ENCODE data around the gene SLC16A6. TPM values are rescaled to one million over a fixed set of nuclear protein-coding genes. Genes with fewer than 3 reads are reported as not detected.
A peak's percentile ranks its signal among the peaks of the same experiment; 100 is the strongest.

Gene SLC16A6
- total RNA-seq, 1 experiment from 2014 or later = 0.22 TPM

DNA sequence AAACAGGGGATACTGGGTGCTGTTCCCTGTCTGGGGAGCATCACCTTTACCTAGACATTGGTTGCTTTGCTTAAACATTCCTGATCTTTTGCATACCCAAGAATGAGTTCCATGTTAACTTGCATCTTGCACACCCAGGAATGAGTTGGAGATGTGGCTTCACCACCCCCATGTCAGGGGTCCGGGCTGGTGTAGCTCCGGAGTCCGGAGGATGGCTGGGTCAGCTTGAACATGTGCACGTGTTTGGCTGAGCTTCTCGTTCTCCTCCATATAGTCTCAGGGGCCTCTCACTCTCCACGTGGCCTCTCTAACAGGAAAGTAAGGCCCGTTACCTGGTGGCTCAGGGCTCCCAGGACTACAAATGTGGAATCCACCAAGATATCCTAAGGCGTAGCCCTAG is 61.3 kb downstream of the SLC16A6 start:
- ATAC-seq = no peak
- CTCF ChIA-PET = interaction anchor here (1.2 kb wide), 1 partner anchor 18 kb away, joined by 3 read pairs; the partner anchor contains the start of gene AMZ2
- H3K9me3 Mint-ChIP-seq = no peaks in the 10 kb centered on the region
- peaks cover 3% of the 10 kb centered on the region for H3K36me3 Mint-ChIP-seq
- H3K27ac Mint-ChIP-seq = 0 out of 2 replicates have a peak overlapping the region, but pooled peaks have one; percentile 30
- DNase-seq (ENCODE audit: low spot score) = no peak
- H3K27me3 Mint-ChIP-seq (ENCODE audit: low read depth) = no peaks in the 10 kb centered on the region
- TF ChIP-seq CREM (CRISPR knock-in tag; IDR thresholded peaks at IDR 0.05) (no peak), SMAD4 (CRISPR knock-in tag; IDR thresholded peaks at IDR 0.05) (no peak), TEAD4 (CRISPR knock-in tag; IDR thresholded peaks at IDR 0.05) (no peak), NFE2L1 (CRISPR knock-in tag; IDR thresholded peaks at IDR 0.05) (no peak), KAT7 (CRISPR knock-in tag; IDR thresholded peaks at IDR 0.05; ENCODE audit: borderline replicate concordance) (no peak), SP1 (CRISPR knock-in tag; conservative IDR thresholded peaks at IDR 0.05) (no peak), ETV6 (CRISPR knock-in tag; IDR thresholded peaks at IDR 0.05) (no peak)
- TF ChIP-seq, protein P1, sequence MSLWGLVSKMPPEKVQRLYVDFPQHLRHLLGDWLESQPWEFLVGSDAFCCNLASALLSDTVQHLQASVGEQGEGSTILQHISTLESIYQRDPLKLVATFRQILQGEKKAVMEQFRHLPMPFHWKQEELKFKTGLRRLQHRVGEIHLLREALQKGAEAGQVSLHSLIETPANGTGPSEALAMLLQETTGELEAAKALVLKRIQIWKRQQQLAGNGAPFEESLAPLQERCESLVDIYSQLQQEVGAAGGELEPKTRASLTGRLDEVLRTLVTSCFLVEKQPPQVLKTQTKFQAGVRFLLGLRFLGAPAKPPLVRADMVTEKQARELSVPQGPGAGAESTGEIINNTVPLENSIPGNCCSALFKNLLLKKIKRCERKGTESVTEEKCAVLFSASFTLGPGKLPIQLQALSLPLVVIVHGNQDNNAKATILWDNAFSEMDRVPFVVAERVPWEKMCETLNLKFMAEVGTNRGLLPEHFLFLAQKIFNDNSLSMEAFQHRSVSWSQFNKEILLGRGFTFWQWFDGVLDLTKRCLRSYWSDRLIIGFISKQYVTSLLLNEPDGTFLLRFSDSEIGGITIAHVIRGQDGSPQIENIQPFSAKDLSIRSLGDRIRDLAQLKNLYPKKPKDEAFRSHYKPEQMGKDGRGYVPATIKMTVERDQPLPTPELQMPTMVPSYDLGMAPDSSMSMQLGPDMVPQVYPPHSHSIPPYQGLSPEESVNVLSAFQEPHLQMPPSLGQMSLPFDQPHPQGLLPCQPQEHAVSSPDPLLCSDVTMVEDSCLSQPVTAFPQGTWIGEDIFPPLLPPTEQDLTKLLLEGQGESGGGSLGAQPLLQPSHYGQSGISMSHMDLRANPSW (CRISPR knock-in tag; conservative IDR thresholded peaks at IDR 0.05; ENCODE audit: low read depth) = no peak
- POLR2A ChIA-PET = no interaction called here
- no peak overlapping the region for H3K4me3 Mint-ChIP-seq
- H3K4me1 Mint-ChIP-seq = peaks cover 5% of the 10 kb centered on the region; the same call in 1 of the 2 replicates

DNA sequence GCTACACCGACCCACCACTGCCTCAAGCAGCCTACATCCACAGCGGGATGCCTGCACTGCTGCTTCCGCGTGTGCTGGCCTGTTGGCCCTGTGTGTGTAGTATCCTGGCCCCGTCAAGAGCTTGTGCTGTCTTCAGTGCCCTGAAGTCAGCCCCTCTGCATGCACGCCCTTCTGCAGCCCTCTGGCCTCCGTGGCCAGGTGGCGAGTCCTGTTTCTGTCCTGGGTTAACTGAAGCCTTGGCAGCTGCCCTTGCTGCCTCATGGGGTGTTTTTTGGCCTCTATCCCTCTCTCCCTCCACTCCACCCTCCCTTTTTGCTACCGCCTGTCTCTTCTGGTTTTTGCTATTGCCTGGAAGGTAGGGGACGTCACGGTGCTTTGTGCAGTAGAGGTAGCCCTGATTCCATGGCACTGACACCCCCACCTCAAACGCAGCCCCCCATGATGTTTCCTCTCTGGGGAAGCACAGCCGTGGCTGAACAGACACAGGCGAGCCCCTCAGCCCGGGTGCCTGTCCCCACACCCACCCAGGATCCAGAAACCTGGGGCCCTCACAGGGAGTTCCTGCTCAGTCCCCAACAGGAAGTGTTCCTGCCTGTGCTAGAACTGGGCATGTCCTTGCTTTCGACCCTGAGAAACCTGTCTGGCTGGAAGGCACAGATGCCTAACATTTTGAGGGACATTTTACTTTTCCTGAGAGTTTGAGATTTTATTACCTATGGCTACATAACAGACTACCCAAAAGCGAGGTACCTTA is 61.9 kb downstream of the SLC16A6 start:
- Mint-ChIP-seq H3K9me3 (no peaks in the 10 kb centered on the region), H3K27me3 (ENCODE audit: low read depth) (no peaks in the 10 kb centered on the region), H3K4me3 (no peak overlapping the region), H3K36me3 (peaks cover 3% of the 10 kb centered on the region), H3K4me1 (peaks cover 5% of the 10 kb centered on the region; the same call in 1 of the 2 replicates), H3K27ac (0 out of 2 replicates have a peak overlapping the region, but pooled peaks have one; percentile 30)
- no peak for DNase-seq (ENCODE audit: low spot score)
- ChIA-PET CTCF (interaction anchor here (1.2 kb wide), 1 partner anchor 19 kb away, joined by 3 read pairs; the partner anchor contains the start of gene AMZ2), POLR2A (no interaction called here)
- ATAC-seq = peak; percentile 26; the same call in 1 of the 2 replicates
- no peak for TF ChIP-seq ZNF219 (CRISPR knock-in tag; IDR thresholded peaks at IDR 0.05; ENCODE audit: borderline replicate concordance)
- no peak for TF ChIP-seq NR1H2 (CRISPR knock-in tag; IDR thresholded peaks at IDR 0.05)
- TF ChIP-seq TP53 (CRISPR knock-in tag; IDR thresholded peaks at IDR 0.05) = no peak
- TF ChIP-seq JAZF1 (CRISPR knock-in tag; IDR thresholded peaks at IDR 0.05) = no peak
- no peak for TF ChIP-seq GABPB1 (CRISPR knock-in tag; IDR thresholded peaks at IDR 0.05)
- TF ChIP-seq, protein P2, sequence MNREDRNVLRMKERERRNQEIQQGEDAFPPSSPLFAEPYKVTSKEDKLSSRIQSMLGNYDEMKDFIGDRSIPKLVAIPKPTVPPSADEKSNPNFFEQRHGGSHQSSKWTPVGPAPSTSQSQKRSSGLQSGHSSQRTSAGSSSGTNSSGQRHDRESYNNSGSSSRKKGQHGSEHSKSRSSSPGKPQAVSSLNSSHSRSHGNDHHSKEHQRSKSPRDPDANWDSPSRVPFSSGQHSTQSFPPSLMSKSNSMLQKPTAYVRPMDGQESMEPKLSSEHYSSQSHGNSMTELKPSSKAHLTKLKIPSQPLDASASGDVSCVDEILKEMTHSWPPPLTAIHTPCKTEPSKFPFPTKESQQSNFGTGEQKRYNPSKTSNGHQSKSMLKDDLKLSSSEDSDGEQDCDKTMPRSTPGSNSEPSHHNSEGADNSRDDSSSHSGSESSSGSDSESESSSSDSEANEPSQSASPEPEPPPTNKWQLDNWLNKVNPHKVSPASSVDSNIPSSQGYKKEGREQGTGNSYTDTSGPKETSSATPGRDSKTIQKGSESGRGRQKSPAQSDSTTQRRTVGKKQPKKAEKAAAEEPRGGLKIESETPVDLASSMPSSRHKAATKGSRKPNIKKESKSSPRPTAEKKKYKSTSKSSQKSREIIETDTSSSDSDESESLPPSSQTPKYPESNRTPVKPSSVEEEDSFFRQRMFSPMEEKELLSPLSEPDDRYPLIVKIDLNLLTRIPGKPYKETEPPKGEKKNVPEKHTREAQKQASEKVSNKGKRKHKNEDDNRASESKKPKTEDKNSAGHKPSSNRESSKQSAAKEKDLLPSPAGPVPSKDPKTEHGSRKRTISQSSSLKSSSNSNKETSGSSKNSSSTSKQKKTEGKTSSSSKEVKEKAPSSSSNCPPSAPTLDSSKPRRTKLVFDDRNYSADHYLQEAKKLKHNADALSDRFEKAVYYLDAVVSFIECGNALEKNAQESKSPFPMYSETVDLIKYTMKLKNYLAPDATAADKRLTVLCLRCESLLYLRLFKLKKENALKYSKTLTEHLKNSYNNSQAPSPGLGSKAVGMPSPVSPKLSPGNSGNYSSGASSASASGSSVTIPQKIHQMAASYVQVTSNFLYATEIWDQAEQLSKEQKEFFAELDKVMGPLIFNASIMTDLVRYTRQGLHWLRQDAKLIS (CRISPR knock-in tag; IDR thresholded peaks at IDR 0.05; ENCODE audit: borderline replicate concordance) = no peak
- TF ChIP-seq, protein P3, sequence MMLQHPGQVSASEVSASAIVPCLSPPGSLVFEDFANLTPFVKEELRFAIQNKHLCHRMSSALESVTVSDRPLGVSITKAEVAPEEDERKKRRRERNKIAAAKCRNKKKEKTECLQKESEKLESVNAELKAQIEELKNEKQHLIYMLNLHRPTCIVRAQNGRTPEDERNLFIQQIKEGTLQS (CRISPR knock-in tag; conservative IDR thresholded peaks at IDR 0.05) = no peak
- TF ChIP-seq ZNF232 (CRISPR knock-in tag; IDR thresholded peaks at IDR 0.05) = no peak
- no peak for TF ChIP-seq MYBL2 (CRISPR knock-in tag; IDR thresholded peaks at IDR 0.05)
- no peak for TF ChIP-seq IRF2 (CRISPR knock-in tag; IDR thresholded peaks at IDR 0.05; ENCODE audit: borderline replicate concordance, low read depth)
- TF ChIP-seq, protein P4, sequence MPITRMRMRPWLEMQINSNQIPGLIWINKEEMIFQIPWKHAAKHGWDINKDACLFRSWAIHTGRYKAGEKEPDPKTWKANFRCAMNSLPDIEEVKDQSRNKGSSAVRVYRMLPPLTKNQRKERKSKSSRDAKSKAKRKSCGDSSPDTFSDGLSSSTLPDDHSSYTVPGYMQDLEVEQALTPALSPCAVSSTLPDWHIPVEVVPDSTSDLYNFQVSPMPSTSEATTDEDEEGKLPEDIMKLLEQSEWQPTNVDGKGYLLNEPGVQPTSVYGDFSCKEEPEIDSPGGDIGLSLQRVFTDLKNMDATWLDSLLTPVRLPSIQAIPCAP (CRISPR knock-in tag; IDR thresholded peaks at IDR 0.05) = no peak
- TF ChIP-seq, protein P5, sequence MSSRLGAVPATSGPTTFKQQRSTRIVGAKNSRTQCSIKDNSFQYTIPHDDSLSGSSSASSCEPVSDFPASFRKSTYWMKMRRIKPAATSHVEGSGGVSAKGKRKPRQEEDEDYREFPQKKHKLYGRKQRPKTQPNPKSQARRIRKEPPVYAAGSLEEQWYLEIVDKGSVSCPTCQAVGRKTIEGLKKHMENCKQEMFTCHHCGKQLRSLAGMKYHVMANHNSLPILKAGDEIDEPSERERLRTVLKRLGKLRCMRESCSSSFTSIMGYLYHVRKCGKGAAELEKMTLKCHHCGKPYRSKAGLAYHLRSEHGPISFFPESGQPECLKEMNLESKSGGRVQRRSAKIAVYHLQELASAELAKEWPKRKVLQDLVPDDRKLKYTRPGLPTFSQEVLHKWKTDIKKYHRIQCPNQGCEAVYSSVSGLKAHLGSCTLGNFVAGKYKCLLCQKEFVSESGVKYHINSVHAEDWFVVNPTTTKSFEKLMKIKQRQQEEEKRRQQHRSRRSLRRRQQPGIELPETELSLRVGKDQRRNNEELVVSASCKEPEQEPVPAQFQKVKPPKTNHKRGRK (CRISPR knock-in tag; IDR thresholded peaks at IDR 0.05; ENCODE audit: borderline replicate concordance) = no peak
- TF ChIP-seq, protein P6, sequence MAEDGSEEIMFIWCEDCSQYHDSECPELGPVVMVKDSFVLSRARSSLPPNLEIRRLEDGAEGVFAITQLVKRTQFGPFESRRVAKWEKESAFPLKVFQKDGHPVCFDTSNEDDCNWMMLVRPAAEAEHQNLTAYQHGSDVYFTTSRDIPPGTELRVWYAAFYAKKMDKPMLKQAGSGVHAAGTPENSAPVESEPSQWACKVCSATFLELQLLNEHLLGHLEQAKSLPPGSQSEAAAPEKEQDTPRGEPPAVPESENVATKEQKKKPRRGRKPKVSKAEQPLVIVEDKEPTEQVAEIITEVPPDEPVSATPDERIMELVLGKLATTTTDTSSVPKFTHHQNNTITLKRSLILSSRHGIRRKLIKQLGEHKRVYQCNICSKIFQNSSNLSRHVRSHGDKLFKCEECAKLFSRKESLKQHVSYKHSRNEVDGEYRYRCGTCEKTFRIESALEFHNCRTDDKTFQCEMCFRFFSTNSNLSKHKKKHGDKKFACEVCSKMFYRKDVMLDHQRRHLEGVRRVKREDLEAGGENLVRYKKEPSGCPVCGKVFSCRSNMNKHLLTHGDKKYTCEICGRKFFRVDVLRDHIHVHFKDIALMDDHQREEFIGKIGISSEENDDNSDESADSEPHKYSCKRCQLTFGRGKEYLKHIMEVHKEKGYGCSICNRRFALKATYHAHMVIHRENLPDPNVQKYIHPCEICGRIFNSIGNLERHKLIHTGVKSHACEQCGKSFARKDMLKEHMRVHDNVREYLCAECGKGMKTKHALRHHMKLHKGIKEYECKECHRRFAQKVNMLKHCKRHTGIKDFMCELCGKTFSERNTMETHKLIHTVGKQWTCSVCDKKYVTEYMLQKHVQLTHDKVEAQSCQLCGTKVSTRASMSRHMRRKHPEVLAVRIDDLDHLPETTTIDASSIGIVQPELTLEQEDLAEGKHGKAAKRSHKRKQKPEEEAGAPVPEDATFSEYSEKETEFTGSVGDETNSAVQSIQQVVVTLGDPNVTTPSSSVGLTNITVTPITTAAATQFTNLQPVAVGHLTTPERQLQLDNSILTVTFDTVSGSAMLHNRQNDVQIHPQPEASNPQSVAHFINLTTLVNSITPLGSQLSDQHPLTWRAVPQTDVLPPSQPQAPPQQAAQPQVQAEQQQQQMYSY (CRISPR knock-in tag; IDR thresholded peaks at IDR 0.05) = no peak
